ENCODE data around the gene SNTG2. TPM values are rescaled to one million over a fixed set of nuclear protein-coding genes. Genes with fewer than 3 reads are reported as not detected.

SNTG2 gene
- total RNA-seq, 4 donors from 2014 or later = 0.99 to 3.9 (median 2.3) TPM

GRCh38 chr2:1278861-1279260 is 328.2 kb downstream of the SNTG2 start:
- peaks cover 3% of the 10 kb centered on the region for H3K27me3 ChIP-seq
- TF ChIP-seq POLR2A (IDR thresholded peaks at IDR 0.05) = no peak
- TF ChIP-seq, protein P1, sequence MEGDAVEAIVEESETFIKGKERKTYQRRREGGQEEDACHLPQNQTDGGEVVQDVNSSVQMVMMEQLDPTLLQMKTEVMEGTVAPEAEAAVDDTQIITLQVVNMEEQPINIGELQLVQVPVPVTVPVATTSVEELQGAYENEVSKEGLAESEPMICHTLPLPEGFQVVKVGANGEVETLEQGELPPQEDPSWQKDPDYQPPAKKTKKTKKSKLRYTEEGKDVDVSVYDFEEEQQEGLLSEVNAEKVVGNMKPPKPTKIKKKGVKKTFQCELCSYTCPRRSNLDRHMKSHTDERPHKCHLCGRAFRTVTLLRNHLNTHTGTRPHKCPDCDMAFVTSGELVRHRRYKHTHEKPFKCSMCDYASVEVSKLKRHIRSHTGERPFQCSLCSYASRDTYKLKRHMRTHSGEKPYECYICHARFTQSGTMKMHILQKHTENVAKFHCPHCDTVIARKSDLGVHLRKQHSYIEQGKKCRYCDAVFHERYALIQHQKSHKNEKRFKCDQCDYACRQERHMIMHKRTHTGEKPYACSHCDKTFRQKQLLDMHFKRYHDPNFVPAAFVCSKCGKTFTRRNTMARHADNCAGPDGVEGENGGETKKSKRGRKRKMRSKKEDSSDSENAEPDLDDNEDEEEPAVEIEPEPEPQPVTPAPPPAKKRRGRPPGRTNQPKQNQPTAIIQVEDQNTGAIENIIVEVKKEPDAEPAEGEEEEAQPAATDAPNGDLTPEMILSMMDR (IDR thresholded peaks at IDR 0.05) = no peak
- no peak for TF ChIP-seq EP300 (IDR thresholded peaks at IDR 0.05)
- no peak for TF ChIP-seq POLR2AphosphoS5 (IDR thresholded peaks at IDR 0.05)
- no peak for DNase-seq (ENCODE audit: low spot score in 2 of 2)
- H3K27ac ChIP-seq = no peak overlapping the region
- no peaks in the 10 kb centered on the region for H3K9me3 ChIP-seq
- no peaks in the 10 kb centered on the region for H3K4me1 ChIP-seq
- WGBS = 88% methylated on average over 27 of the region's 27 CpGs
- no peak overlapping the region for H3K4me3 ChIP-seq
- no peaks in the 10 kb centered on the region for H3K36me3 ChIP-seq

- Histone ChIP-seq H3K36me3 (no peaks in the 10 kb centered on the region), H3K27me3 (peaks cover 3% of the 10 kb centered on the region), H3K4me1 (no peaks in the 10 kb centered on the region), H3K9me3 (no peaks in the 10 kb centered on the region), H3K4me3 (no peak overlapping the region), H3K27ac (no peak overlapping the region)
- no peak for DNase-seq (ENCODE audit: low spot score in 2 of 2)
- 52% methylated on average over 18 of the region's 22 CpGs for WGBS
- TF ChIP-seq POLR2AphosphoS5 (IDR thresholded peaks at IDR 0.05) (no peak), EP300 (IDR thresholded peaks at IDR 0.05) (no peak), POLR2A (IDR thresholded peaks at IDR 0.05) (no peak)
- TF ChIP-seq, protein P1 (IDR thresholded peaks at IDR 0.05) = no peak
These were observed 331.9 kb downstream of the SNTG2 start for GRCh38 chr2:1282552-1282951.

GRCh38 chr2:1283020-1283801 is 332.6 kb downstream of the SNTG2 start:
- Histone ChIP-seq H3K4me3 (no peak overlapping the region), H3K27me3 (peaks cover 3% of the 10 kb centered on the region), H3K27ac (no peak overlapping the region), H3K4me1 (no peaks in the 10 kb centered on the region), H3K9me3 (no peaks in the 10 kb centered on the region), H3K36me3 (no peaks in the 10 kb centered on the region)
- no peak for DNase-seq (ENCODE audit: low spot score in 2 of 2)
- TF ChIP-seq POLR2AphosphoS5 (IDR thresholded peaks at IDR 0.05) = no peak
- TF ChIP-seq POLR2A (IDR thresholded peaks at IDR 0.05) = no peak
- 82% methylated on average over 19 of the region's 21 CpGs for WGBS

- no peak overlapping the region for H3K27ac ChIP-seq
- no peaks in the 10 kb centered on the region for H3K4me1 ChIP-seq
- H3K27me3 ChIP-seq = peaks cover 3% of the 10 kb centered on the region
- H3K36me3 ChIP-seq = no peaks in the 10 kb centered on the region
- no peak for DNase-seq (ENCODE audit: low spot score in 2 of 2)
- no peak overlapping the region for H3K4me3 ChIP-seq
- TF ChIP-seq POLR2A (IDR thresholded peaks at IDR 0.05) = no peak
- no peak for TF ChIP-seq POLR2AphosphoS5 (IDR thresholded peaks at IDR 0.05)
- TF ChIP-seq EP300 (IDR thresholded peaks at IDR 0.05) = no peak
- TF ChIP-seq, protein P1 (IDR thresholded peaks at IDR 0.05) = no peak
- 74% methylated on average over 10 of the region's 10 CpGs for WGBS
- no peaks in the 10 kb centered on the region for H3K9me3 ChIP-seq
These were observed 333.2 kb downstream of the SNTG2 start for GRCh38 chr2:1283871-1284270.

- TF ChIP-seq POLR2A (IDR thresholded peaks at IDR 0.05) (no peak), POLR2AphosphoS5 (IDR thresholded peaks at IDR 0.05) (no peak), EP300 (IDR thresholded peaks at IDR 0.05) (no peak)
- TF ChIP-seq, protein P1 (IDR thresholded peaks at IDR 0.05) = no peak
These were observed 336.3 kb downstream of the SNTG2 start for GRCh38 chr2:1286929-1287328.

More at GRCh38 chr2:1286929-1287328, 336.3 kb downstream of the SNTG2 start:
- H3K27ac ChIP-seq = no peak overlapping the region
- no peaks in the 10 kb centered on the region for H3K36me3 ChIP-seq
- no peaks in the 10 kb centered on the region for H3K4me1 ChIP-seq
- no peak overlapping the region for H3K4me3 ChIP-seq
- peak in 1 of 2 donors; percentile 49 for DNase-seq (ENCODE audit: low spot score in 2 of 2)
- WGBS = 79% methylated on average over 4 of the region's 4 CpGs
- H3K27me3 ChIP-seq = peaks cover 3% of the 10 kb centered on the region
- H3K9me3 ChIP-seq = no peaks in the 10 kb centered on the region
